Mucosa of descending colon (tissue), 3 donors: ENCODE data around the gene SLC28A1. TPM values are rescaled to one million over a fixed set of nuclear protein-coding genes. Genes with fewer than 3 reads are reported as not detected.

ENCODE experiments used
- ATAC-seq: fragments of 200-7000 bp; cut with Tn5 transposase; one replicate; pipeline ENCODE4 v1.9.1; 2020; ENCODE audit warnings: mild to moderate bottlenecking, moderate library complexity
- DNase-seq, 3 donors: peaks; one replicate each; pipeline ENCODE4 v3.0.0-alpha.2; 2020
- H3K36me3 ChIP-seq: fragments of 200-600 bp; one replicate; pipeline ENCODE4 v1.8.0; 2021; ENCODE audit warnings: low read depth, mild to moderate bottlenecking
- H3K4me1 ChIP-seq: fragments of 200-600 bp; one replicate; pipeline ENCODE4 v1.8.0; 2021; ENCODE audit warnings: low read depth, mild to moderate bottlenecking
- H3K4me3 ChIP-seq: fragments of 200-600 bp; one replicate; pipeline ENCODE4 v1.8.0; 2021; ENCODE audit warnings: mild to moderate bottlenecking
- H3K9me3 ChIP-seq: fragments of 200-600 bp; one replicate; pipeline ENCODE4 v1.8.0; 2021; ENCODE audit warnings: mild to moderate bottlenecking
- intact Hi-C, 2 donors: fragments of 100-400 bp; cut with DNase I in 1 of 2; cut with micrococcal nuclease in 1 of 2; formaldehyde crosslinking; loops; one replicate each; pipeline versions ENCODE4 v1.11.0 to v1.11.1; 2022; cut with DNase I, micrococcal nuclease
- total RNA-seq, 3 donors: library from RNA; stranded (reverse); fragmentation: NEBNext Ultra II Directional in 2 of 3; extraction: Animal tissue kit (Norgen Biotek cat#: 25700) in 2 of 3; gene quantifications; one replicate each; pipeline versions ENCODE4 v1.2.1 to v1.2.4, GENCODE V29; 2021 to 2023
- TF ChIP-seq, protein P1 (sequence below): fragments of 200-600 bp; IDR thresholded peaks from one replicate; pipeline ENCODE4 v1.8.0; 2022; ENCODE audit warnings: antibody characterized with exemption, mild to moderate bottlenecking
- donor health status: DM: no; HTN: no; CAD: no; lungs with moderate emphysema.
- donor health status: DM: no; HTN: no; CAD: no.
- donor health status: DM: no; HTN: yes; CAD: no.

Gene SLC28A1
- total RNA-seq, 3 donors from 2014 or later = not detected

- no peaks in the 10 kb centered on the region for H3K36me3 ChIP-seq
- intact Hi-C loops = loop anchor here in 1 of 2 donors (10.0 kb wide), 1 partner anchor 298 kb away; no protein-coding TSS in a partner anchor
These were observed 8.4 kb downstream of the SLC28A1 start for GRCh38 chr15:84892786-84893307.

DNA sequence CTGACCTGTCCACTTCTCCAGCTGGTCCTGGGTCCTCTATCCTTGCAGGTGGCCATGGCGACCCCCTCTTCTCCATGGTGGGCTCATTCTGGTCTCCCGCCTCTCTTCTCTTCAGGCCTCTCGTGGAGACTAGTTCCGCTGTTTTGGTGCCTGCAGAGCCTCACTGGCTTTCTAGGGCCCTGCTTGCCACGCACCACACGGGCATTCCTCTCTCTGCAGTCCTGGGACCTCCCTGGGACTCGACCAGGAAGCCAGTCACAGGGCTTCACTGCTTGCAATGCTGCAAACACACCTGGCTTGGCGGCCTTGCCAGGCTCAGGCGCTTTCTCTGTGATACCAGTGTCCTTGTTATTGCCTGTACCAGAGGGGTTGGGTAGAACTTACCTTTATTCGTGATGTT is 9.1 kb downstream of the SLC28A1 start:
- no peaks in the 10 kb centered on the region for H3K36me3 ChIP-seq
- no peak for DNase-seq
- H3K9me3 ChIP-seq = no peaks in the 10 kb centered on the region
- H3K4me1 ChIP-seq = no peaks in the 10 kb centered on the region
- ATAC-seq = no peak
- intact Hi-C loops = loop anchor here in 1 of 2 donors (10.0 kb wide), 1 partner anchor 299 kb away; no protein-coding TSS in a partner anchor
- TF ChIP-seq, protein P1, sequence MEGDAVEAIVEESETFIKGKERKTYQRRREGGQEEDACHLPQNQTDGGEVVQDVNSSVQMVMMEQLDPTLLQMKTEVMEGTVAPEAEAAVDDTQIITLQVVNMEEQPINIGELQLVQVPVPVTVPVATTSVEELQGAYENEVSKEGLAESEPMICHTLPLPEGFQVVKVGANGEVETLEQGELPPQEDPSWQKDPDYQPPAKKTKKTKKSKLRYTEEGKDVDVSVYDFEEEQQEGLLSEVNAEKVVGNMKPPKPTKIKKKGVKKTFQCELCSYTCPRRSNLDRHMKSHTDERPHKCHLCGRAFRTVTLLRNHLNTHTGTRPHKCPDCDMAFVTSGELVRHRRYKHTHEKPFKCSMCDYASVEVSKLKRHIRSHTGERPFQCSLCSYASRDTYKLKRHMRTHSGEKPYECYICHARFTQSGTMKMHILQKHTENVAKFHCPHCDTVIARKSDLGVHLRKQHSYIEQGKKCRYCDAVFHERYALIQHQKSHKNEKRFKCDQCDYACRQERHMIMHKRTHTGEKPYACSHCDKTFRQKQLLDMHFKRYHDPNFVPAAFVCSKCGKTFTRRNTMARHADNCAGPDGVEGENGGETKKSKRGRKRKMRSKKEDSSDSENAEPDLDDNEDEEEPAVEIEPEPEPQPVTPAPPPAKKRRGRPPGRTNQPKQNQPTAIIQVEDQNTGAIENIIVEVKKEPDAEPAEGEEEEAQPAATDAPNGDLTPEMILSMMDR = no peak
- H3K4me3 ChIP-seq = no peak overlapping the region

More at GRCh38 chr15:84892786-84893307, 8.4 kb downstream of the SLC28A1 start:
- DNase-seq (no peak), ATAC-seq (no peak)
- Histone ChIP-seq H3K4me1 (no peaks in the 10 kb centered on the region), H3K9me3 (no peaks in the 10 kb centered on the region), H3K4me3 (no peak overlapping the region)
- TF ChIP-seq, protein P1 = no peak

- Histone ChIP-seq H3K4me3 (no peak overlapping the region), H3K4me1 (no peaks in the 10 kb centered on the region), H3K9me3 (no peaks in the 10 kb centered on the region), H3K36me3 (no peaks in the 10 kb centered on the region)
- ATAC-seq (no peak), DNase-seq (no peak)
- intact Hi-C loops = loop anchor here in 1 of 2 donors (10.0 kb wide), 1 partner anchor 300 kb away; no protein-coding TSS in a partner anchor
- TF ChIP-seq, protein P1 = no peak
These were observed 10.4 kb downstream of the SLC28A1 start for GRCh38 chr15:84894736-84895425.

GRCh38 chr15:84898761-84899160 is 14.3 kb downstream of the SLC28A1 start:
- Histone ChIP-seq H3K36me3 (no peaks in the 10 kb centered on the region), H3K9me3 (peaks cover 5% of the 10 kb centered on the region), H3K4me1 (no peaks in the 10 kb centered on the region), H3K4me3 (no peak overlapping the region)
- TF ChIP-seq, protein P1 = no peak
- no peak for ATAC-seq
- intact Hi-C loops = loop anchor here in 1 of 2 donors (10.0 kb wide), 1 partner anchor 304 kb away; no protein-coding TSS in a partner anchor
- no peak for DNase-seq

DNA sequence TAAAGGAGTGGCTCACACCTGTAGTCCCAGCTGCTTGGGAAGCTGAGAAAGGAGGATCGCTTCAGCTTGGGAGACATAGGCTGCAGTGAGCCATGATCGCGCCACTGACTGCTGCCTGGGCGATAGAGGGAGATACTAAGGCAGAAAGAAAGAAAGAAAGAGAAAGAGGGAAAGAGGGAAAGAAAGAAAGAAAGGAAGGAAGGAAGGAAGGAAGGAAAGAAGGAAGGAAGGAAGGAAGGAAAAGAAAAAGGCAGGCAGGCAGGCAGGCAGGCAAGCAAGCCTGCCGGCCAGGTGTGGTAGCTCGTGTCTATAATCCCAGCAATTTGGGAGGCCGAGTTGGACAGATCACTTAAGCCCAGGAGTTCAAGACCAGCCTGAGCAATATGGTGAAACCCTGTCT is 15.3 kb downstream of the SLC28A1 start:
- Histone ChIP-seq H3K4me3 (no peak overlapping the region), H3K4me1 (no peaks in the 10 kb centered on the region), H3K36me3 (no peaks in the 10 kb centered on the region), H3K9me3 (peaks cover 5% of the 10 kb centered on the region)
- no peak for DNase-seq
- TF ChIP-seq, protein P1 = no peak
- ATAC-seq = no peak
- intact Hi-C loops = loop anchor here in 1 of 2 donors (10.0 kb wide), 1 partner anchor 305 kb away; no protein-coding TSS in a partner anchor
